Endothelial cell of umbilical vein (primary cell): ENCODE results near the gene DUSP10. TPM values are rescaled to one million over a fixed set of nuclear protein-coding genes. Genes with fewer than 3 reads are reported as not detected.

Source experiments
- BruUV-seq: library from RNA; stranded (reverse); fragments of 400-500 nt; replicated peaks from 2 replicates; lab custom pipeline; 2021; lab: Mats Ljungman, UMichigan
- CTCF ChIA-PET: fragments of 300-600, 350-600 bp; sonication (Branson Sonifier 250); formaldehyde crosslinking; loops from one replicate; lab custom pipeline; 2021; ENCODE audit warnings: antibody characterized with exemption, inconsistent platforms; lab: Charles Lee
- POLR2A ChIA-PET: fragments of 300-600, 350-600 bp; sonication (Branson Sonifier 250); formaldehyde crosslinking; loops from one replicate; lab custom pipeline; 2021; ENCODE audit warnings: antibody characterized with exemption, inconsistent platforms; lab: Charles Lee
- DNase-seq: peaks from one replicate; pipeline ENCODE4 v3.0.0-alpha.2; 2011; ENCODE audit warnings: low read depth, low spot score
- FAIRE-seq: peaks from 2 replicates; lab custom pipeline; 2011; peaks lifted over from hg19 to GRCh38; lab: Jason Lieb, UNC
- H2AFZ ChIP-seq: 2 replicates; pipeline ENCODE4 v1.6.0; 2012; ENCODE audit warnings: low read depth, low read length, control low read depth, inconsistent platforms
- H3K27ac ChIP-seq: 2 replicates; pipeline ENCODE4 v1.5.1; 2011; ENCODE audit warnings: low read depth, mild to moderate bottlenecking, control low read depth, low read length, moderate library complexity; ENCODE audit not compliant: insufficient read depth
- H3K27me3 ChIP-seq, 2 experiments: 2 replicates each; pipeline versions ENCODE4 v1.6.0 to v1.6.1; 2011; ENCODE audit warnings: low read length in 2 of 2, mixed read lengths in 1 of 2; ENCODE audit not compliant: control insufficient read depth in 2 of 2, insufficient read depth in 2 of 2
- H3K36me3 ChIP-seq, 2 experiments: 2 replicates in 1 of 2; 3 replicates in 1 of 2; pipeline ENCODE4 v1.5.1; 2011; ENCODE audit warnings: low read length in 2 of 2, mild to moderate bottlenecking in 1 of 2, moderate library complexity in 1 of 2; ENCODE audit not compliant: control insufficient read depth in 2 of 2, insufficient read depth in 2 of 2; ENCODE audit errors: extremely low read depth in 1 of 2
- H3K4me1 ChIP-seq: 3 replicates; pipeline ENCODE4 v1.5.1; 2011; ENCODE audit warnings: mild to moderate bottlenecking, low read length; ENCODE audit not compliant: control insufficient read depth, insufficient read depth; ENCODE audit errors: extremely low read depth
- H3K4me2 ChIP-seq: 2 replicates; pipeline ENCODE4 v1.6.1; 2011; ENCODE audit warnings: low read length, control low read depth, mixed read lengths; ENCODE audit not compliant: insufficient read depth
- H3K4me3 ChIP-seq, 3 experiments: fragments of 200-600 bp in 1 of 3; sonication (generic), shearing (Covaris generic) in 1 of 3; replicated peaks in 1 of 3; 2 replicates each; pipeline ENCODE4 v1.5.1; 2011 to 2016; ENCODE audit warnings: control low read depth in 3 of 3, low read length in 3 of 3, mild to moderate bottlenecking in 2 of 3, inconsistent platforms in 1 of 3, low read depth in 1 of 3, moderate library complexity in 1 of 3; ENCODE audit not compliant: insufficient read depth in 1 of 3
- H3K79me2 ChIP-seq: 2 replicates; pipeline ENCODE4 v1.6.0; 2012; ENCODE audit warnings: low read length, inconsistent platforms; ENCODE audit not compliant: control insufficient read depth, insufficient read depth
- H3K9ac ChIP-seq: replicated peaks from 2 replicates; pipeline ENCODE3; 2011; ENCODE audit warnings: low read length, control low read depth; ENCODE audit not compliant: insufficient read depth; ENCODE audit errors: extremely low read depth
- H3K9me1 ChIP-seq: replicated peaks from 3 replicates; pipeline ENCODE4 v1.6.0; 2011; ENCODE audit warnings: mild to moderate bottlenecking, low read length; ENCODE audit not compliant: control insufficient read depth, insufficient read depth; ENCODE audit errors: extremely low read depth
- H3K9me3 ChIP-seq: replicated peaks from 2 replicates; pipeline ENCODE4 v1.5.1; 2012; ENCODE audit warnings: low read length, inconsistent platforms; ENCODE audit not compliant: control insufficient read depth, insufficient read depth
- H4K20me1 ChIP-seq: replicated peaks from 2 replicates; pipeline ENCODE3; 2011; ENCODE audit warnings: mild to moderate bottlenecking, low read length; ENCODE audit not compliant: control insufficient read depth, insufficient read depth; ENCODE audit errors: extremely low read depth
- CTCF ChIP-seq, 2 donors: IDR thresholded peaks; 1 replicate in 1 of 2; 2 replicates in 1 of 2; pipeline ENCODE4 v1.5.1; 2011; ENCODE audit warnings: low read length in 2 of 2, mild to moderate bottlenecking in 2 of 2, moderate library complexity in 2 of 2, control low read depth in 1 of 2, inconsistent platforms in 1 of 2, low read depth in 1 of 2; ENCODE audit not compliant: insufficient read depth in 1 of 2; ENCODE audit errors: extremely low read depth in 1 of 2
- FOS ChIP-seq: IDR thresholded peaks from 2 replicates; pipeline ENCODE4 v1.6.1; 2011; ENCODE audit warnings: mild to moderate bottlenecking, low read length, moderate library complexity, borderline replicate concordance; ENCODE audit not compliant: insufficient read depth
- JUN ChIP-seq: IDR thresholded peaks from 2 replicates; pipeline ENCODE4 v1.6.1; 2011; ENCODE audit warnings: borderline replicate concordance, low read depth; ENCODE audit not compliant: insufficient read length, insufficient read depth
- POLR2AphosphoS5 ChIP-seq: IDR thresholded peaks from 2 replicates; pipeline ENCODE4 v1.6.1; 2012; ENCODE audit warnings: low read depth, mild to moderate bottlenecking, control low read depth, low read length, moderate library complexity; ENCODE audit not compliant: insufficient read depth
- dilution Hi-C: fragments of 300-500 bp; cut with MboI; formaldehyde crosslinking; loops from one replicate; pipeline ENCODE4 v1.15.0; 2019; ENCODE audit warnings: low sequenced_read_pairs; ENCODE audit not compliant: extremely low pct_ligation_motif_present
- intact Hi-C: fragments of 100-400 bp; cut with micrococcal nuclease; formaldehyde crosslinking; loops from one replicate; pipeline ENCODE4 v1.10.0; 2022
- polyA plus RNA-seq, 4 experiments: library from polyadenylated mRNA; depleted of rRNA in 3 of 4; stranded (reverse) in 3 of 4; unstranded in 1 of 4; fragments of >200 nt; gene quantifications; 2 replicates each; pipeline versions ENCODE4 v1.2.1 to v1.2.3, GENCODE V29; 2011 to 2012; ENCODE audit warnings: missing spikeins in 1 of 4
- total RNA-seq: library from RNA; stranded (reverse); gene quantifications from 2 replicates; pipeline ENCODE4 v1.2.3, GENCODE V29; 2021

DUSP10 gene
- total and polyA plus RNA-seq, 2 donors (not counting 3 experiments of a cell fraction or from before 2014, with no cell fraction given): 1.6 to 1.9 TPM

GRCh38 chr1:221716713-221717484 is 25.0 kb downstream of the DUSP10 start:
- CTCF ChIA-PET: interaction anchor here (1.1 kb wide), 1 partner anchor 18 kb away, joined by 4 read pairs; no protein-coding TSS in a partner anchor
- DNase-seq (no peak), FAIRE-seq (no peak)
- BruUV-seq: no TSS peak
- Histone ChIP-seq H3K9me3 (no peaks in the 10 kb centered on the region), H3K27me3 (no peaks in the 10 kb centered on the region), H3K4me2 (no peak overlapping the region), H3K36me3 (no peaks in the 10 kb centered on the region), H4K20me1 (no peaks in the 10 kb centered on the region), H3K79me2 (no peaks in the 10 kb centered on the region), H3K9me1 (no peaks in the 10 kb centered on the region), H3K4me1 (no peaks in the 10 kb centered on the region), H3K9ac (no peak overlapping the region), H2AFZ (no peak overlapping the region), H3K4me3 (no peak overlapping the region), H3K27ac (no peak overlapping the region)
- POLR2A ChIA-PET: no interaction called here
- dilution Hi-C loops: no loop called here
- TF ChIP-seq FOS (no peak), JUN (no peak), POLR2AphosphoS5 (no peak), CTCF (IDR thresholded peaks at IDR 0.05; ENCODE audit: extremely low read depth in 1 of 2, insufficient read depth in 1 of 2, low read depth in 1 of 2, low read length in 2 of 2) (no peak)
- intact Hi-C loops: no loop called here
